Stimulated activated CD8-positive, alpha-beta memory T cell treated with anti-CD3 and anti-CD28 coated beads, Interleukin-12 subunit alpha, Interleukin-12 subunit beta, amount 100 ng/mL, for 4 hours (primary cell): ENCODE results near the gene ZBTB46.

Experiments used
- DNase-seq: peaks from one replicate; pipeline ENCODE4 v3.0.0-alpha.2; 2020; ENCODE audit warnings: low read depth

Gene ZBTB46

DNA sequence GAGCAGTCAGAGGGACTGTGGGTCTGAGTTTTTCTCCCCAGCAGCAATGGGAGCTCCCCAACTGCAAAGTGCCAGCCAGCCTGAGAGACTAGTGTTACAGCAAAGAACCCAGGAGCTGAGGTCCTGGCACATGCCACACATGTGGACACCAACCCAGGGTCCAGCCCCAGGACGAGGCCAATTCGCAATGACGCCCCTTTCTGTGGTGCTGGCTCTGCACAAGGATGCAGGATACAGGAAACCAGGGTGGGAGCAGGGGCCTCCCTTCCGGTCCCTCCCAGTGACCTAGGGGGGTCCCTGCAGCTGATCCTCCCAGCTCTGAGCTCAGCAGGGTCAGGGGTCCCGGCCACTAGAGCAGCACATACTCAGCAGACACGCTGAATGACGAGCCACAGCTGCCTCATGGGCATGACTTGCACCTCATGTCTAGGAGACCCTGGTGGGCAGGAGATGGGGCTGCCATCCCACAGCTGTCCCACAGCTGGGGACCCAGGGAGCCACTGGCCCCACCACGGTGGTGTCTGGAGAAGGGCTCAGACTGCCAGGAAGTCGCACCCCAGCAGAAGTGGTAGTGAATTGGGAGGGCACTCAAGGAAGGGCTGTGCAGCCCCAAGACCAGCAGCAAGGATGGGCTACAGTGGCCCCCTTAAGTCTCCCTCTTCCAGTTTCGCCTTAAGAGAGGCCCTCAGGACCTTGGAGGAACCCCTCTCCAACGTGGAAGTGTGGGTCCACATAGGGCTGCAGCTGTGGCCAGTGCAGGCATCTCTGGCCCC, 126.9 kb downstream of the ZBTB46 start:
- no peak for DNase-seq

DNA sequence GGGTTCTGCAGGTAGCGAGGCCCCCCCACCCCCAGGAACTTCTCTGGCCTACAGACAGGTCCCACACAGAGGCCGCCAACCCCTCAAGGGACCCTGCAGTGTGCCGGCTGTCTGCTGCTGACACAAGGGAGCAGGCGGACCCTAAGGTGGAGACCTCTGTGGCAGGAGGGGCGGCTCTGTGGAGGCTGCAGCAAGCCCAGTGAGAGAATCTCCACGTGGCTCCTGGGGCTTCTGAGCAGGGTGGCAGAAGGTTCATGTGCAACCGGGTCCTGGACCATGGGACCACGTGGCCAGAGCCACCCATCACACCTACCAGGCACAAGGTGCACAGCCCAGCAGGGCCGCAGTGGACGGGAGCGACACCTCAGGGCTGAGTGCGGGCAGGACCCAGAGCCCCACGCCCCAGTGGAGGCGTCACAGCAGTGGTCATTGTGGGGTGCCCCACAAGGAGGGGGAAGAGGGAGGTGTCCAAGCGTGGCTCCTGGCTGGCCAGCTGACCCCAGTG, 127.5 kb downstream of the ZBTB46 start:
- DNase-seq = no peak

DNA sequence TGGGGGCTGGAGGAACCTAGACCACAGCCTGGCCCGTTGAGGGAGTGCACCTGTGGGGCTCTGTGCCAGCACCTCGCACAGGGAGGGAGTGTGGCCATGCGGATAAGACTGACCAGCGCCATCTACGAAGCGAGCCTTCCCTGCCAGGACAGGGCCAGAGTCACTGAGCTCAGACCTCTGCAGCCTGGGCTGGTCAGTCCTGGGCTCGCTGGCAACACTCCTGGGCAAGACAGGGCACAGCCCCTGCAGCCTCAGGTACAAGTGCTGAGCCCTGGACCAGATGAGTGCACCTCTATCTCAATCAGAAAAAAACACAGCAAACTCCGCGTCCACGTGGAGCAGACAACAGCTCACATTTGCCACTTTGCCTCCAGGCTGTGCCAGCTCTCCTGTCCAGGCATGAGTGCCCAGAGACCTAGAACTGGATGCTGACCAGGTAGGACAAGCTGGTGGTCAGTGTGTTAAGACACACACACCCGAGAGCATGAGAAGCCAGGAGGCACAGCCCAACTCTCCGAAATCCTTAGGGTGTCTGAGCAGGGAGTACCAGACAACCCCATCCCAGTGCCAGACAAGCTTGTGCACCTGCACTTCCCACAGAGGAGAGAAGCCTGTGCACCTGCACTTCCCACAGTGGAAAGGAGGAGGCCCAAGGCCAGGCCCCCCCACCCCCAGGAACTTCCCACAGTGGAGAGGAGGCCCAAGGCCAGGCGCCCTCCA, 128.2 kb downstream of the ZBTB46 start:
- no peak for DNase-seq

DNA sequence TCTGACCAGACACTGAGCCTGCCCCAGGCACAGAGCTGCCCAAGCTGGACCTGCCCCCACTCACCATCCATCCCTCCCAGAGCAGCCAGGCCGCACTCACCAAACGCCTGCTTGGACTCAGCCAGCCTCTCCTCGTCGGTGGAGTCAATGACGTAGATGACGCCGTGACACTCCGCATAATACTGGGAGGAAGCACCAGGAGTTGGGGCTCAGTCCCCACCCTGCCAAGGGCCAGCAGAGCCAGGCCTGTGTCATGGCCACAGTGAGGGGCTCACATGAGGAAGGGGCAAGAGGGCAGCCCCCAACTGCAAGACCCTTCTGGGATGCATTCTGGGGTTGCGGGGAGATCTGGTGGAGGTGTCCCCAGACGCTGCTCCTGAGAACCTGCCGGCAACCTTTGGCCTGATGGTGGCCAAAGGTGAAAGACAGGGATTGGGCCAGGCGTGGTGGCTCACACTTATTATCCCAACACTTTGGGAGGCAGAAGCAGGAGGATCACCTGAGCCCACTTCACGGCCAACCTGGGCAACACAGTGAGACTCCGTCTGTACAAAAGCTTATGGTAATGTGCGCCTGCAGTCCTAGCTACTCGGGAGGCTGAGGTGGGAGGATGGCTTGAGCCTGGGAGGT, 128.9 kb downstream of the ZBTB46 start:
- no peak for DNase-seq

DNA sequence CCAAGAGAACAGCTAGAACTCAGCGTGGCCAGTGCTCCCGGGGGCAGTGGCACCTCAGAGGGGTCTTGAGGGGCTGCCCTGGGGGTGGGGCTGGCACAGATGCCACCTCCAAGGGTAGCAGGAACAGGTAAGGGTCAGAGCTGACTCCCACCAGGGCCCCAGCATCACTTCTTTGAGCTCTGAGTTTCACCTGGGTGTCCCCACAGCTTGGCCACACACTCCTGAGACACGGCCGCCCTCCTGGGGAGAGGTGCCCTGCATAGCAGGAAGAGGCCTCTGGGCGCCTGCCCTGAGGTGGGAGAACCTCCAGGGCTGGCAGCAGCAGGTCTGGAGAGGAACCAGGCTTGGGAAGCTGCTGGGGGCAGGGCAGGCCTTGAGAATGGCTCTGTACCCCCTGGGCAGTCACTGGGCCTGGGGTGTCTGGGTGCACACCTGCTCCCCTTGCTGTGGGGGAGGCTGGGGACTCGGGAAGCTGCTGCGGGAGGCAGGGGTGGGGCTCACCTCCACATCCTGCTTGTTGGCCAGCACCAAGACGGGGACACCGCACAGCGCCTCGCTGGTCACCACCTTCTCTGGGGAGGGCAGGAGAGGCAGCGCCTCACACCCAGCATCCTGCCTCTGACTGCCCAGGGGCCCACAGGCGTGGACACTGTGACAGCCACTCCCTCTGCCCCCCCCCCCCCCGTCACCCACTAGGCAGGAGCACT, 129.6 kb downstream of the ZBTB46 start:
- no peak for DNase-seq

DNA sequence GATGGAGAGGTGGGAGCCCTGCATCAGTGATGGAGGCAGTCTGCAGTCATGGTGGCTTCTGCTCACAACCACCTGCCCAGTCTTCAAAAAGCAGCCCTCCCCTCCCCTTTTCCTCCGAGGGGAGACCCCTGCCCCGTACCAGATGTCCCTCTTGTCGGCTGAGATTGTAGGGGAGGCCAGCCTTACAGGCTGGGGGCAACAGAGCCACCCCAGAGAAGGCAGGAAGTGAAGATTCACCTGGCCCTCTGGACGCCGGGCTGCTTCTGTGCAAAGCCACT, 130.1 kb downstream of the ZBTB46 start:
- DNase-seq = no peak

DNA sequence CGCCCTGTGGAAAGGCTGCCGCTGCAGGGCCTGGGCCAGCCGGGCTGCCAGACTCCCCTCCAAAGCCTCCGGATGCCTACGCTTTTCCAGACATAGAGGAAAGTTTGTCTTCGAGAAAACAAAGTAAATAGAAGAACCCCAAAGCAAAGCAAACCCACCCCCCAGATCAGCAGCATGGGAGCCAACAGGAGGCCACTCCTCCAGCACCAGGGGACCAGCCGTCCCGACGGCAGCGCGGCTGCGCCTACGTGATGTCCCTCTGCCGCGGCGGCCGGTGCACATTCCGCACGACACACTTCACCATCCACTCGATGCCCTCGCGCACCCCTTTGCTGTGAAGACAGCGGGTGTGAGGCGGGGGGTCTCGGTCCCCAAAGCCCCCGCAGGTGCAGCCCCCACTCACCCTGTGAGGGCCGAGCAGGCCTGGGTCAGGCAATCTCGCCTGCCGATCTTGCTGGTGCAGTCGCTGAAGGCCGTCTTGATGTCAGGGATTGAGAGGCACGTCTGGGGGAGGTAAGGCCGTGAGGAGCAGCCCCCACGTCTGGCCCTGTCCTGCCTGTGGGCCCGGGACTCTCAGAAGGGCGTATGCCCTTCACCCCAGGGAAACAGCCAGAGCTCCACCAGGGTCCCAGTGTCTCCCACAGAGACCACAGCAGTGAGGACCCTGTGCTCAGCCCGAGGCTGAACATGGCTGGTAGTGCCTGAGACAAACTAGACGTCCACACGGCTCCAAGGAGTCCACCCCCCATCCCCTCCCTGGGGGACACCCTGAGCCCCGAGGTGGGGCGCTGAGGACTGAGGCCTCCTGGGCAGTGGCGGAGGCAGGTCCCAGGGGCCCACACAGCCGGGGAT, 130.6 kb downstream of the ZBTB46 start:
- DNase-seq = no peak

DNA sequence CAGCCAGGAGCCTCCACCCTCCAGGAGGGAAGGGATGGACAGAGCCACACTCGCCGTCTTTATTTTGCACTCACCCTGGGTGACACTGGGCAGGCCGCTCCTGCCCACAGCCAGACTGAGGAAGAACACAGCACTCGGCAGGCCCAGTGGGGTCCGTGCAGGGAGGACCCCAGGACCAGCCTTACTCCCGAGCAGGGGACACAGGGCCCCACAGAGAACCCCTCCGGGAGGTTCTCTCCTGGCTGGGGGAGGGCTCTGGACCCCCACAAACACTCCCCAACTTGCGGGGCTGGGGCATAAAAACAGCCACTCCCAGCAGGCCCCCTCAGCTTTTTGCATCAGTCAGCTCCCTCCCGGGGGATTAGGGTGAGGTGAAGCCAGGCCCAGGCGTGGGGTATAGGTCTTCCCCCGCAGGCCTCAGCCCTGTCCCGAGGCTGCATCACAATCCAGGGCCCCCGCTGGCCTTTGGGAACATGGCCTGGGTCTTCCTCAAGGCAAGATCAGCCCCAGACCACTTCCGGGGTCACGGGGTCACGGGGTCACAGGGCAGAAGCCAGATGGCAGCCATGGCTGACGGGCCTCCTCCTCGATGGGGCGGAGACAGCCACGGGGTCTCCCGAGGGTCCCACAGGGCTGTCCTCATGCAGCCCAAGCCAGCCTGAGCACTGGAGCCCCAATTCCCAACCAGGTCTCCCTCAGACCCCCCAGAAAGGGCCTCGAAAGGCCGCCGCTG, 131.4 kb downstream of the ZBTB46 start:
- DNase-seq = no peak

DNA sequence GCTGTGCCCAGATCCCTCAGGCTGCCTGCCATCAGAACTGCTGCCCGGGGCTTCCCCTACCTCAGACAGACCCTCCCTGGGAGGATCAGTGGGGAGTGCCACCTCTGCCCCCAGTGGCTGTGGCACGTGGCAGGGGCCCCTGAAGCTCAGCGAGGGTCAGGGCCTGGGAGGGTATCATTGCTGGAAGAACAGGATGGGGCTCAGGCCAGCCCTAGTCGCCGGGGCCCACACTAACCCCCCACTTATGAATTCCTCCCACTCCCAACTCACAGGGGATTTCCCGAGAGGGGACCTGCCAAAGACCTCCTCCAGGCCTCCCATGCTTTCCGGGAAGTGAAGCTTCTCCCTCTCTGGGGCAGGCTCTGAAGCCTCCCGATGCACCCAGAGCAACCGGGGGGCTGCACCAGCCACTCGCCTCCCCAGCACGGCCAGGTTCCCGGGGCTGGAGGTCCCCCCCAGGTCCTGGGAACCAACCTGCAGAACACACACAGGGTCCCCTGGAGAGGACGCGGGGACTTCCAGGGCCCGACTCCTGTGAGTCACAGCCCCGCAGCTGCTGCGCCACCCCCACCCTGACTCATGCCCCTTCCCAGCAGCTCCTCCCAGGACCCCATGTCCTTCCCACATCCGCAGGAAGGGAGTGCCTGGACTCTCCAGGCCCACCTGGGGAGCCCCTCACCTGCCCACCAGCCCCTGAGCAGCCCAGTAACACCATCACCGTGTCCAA, 132.2 kb downstream of the ZBTB46 start:
- DNase-seq = no peak

DNA sequence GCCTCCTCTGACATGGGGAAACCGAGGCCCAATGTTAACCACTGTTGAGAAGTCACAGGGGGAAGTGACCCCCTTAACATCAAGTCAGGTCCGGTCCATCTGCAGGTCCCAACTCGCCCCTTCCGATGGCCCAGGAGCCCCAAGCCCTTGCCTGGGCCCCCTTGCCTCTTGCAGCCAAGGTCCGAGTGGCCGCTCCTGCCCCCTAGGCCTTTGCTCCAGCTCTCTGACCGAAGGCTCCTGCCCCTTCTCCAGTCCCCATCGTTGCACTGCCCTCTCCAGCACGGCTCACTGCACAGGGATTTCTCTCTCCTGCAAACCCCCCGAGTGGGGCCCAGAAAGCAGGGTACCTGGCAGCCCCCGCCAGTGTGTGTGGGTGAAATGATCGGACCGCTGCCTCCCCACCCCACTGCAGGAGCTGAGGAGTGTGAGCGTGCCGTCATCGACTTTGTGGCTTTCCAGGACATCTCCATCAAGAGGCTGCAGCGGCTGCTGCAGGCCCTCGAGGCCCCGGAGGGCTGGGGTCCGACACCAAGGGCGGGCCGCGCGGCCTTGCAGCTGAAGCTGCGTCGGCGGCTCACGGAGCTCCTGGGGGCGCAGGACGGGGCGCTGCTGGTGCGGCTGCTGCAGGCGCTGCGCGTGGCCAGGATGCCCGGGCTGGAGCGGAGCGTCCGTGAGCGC, 133.1 kb downstream of the ZBTB46 start:
- DNase-seq = no peak

DNA sequence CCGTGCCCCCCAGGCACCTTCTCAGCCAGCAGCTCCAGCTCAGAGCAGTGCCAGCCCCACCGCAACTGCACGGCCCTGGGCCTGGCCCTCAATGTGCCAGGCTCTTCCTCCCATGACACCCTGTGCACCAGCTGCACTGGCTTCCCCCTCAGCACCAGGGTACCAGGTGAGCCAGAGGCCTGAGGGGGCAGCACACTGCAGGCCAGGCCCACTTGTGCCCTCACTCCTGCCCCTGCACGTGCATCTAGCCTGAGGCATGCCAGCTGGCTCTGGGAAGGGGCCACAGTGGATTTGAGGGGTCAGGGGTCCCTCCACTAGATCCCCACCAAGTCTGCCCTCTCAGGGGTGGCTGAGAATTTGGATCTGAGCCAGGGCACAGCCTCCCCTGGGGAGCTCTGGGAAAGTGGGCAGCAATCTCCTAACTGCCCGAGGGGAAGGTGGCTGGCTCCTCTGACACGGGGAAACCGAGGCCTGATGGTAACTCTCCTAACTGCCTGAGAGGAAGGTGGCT, 133.7 kb downstream of the ZBTB46 start:
- DNase-seq = no peak

DNA sequence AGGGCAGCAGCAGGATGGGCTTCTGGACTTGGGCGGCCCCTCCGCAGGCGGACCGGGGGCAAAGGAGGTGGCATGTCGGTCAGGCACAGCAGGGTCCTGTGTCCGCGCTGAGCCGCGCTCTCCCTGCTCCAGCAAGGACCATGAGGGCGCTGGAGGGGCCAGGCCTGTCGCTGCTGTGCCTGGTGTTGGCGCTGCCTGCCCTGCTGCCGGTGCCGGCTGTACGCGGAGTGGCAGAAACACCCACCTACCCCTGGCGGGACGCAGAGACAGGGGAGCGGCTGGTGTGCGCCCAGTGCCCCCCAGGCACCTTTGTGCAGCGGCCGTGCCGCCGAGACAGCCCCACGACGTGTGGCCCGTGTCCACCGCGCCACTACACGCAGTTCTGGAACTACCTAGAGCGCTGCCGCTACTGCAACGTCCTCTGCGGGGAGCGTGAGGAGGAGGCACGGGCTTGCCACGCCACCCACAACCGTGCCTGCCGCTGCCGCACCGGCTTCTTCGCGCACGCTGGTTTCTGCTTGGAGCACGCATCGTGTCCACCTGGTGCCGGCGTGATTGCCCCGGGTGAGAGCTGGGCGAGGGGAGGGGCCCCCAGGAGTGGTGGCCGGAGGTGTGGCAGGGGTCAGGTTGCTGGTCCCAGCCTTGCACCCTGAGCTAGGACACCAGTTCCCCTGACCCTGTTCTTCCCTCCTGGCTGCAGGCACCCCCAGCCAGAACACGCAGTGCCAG, 134.3 kb downstream of the ZBTB46 start, which contains the start of gene TNFRSF6B:
TNFRSF6B (plus strand) TSS at position 25 of the 729 bp plus-strand sequence; CDS start at position 141, 116 bp downstream.
- no peak for DNase-seq

DNA sequence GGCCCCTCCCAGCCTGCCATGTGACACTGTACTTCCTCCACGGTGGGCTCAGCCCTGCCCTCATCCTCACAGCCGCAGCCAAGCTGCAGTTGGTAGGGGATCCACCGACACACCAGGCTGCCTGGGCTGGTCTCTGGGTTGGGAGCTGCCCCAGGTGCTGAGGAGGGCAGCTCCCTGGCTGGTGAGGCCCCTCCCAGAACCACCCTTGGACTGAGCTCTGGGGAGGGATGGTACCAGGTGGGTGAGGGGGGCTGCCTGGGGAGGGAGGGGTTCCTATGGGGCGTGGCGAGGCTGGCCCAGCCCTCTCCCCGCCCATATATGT, 134.8 kb downstream of the ZBTB46 start:
- DNase-seq = no peak

DNA sequence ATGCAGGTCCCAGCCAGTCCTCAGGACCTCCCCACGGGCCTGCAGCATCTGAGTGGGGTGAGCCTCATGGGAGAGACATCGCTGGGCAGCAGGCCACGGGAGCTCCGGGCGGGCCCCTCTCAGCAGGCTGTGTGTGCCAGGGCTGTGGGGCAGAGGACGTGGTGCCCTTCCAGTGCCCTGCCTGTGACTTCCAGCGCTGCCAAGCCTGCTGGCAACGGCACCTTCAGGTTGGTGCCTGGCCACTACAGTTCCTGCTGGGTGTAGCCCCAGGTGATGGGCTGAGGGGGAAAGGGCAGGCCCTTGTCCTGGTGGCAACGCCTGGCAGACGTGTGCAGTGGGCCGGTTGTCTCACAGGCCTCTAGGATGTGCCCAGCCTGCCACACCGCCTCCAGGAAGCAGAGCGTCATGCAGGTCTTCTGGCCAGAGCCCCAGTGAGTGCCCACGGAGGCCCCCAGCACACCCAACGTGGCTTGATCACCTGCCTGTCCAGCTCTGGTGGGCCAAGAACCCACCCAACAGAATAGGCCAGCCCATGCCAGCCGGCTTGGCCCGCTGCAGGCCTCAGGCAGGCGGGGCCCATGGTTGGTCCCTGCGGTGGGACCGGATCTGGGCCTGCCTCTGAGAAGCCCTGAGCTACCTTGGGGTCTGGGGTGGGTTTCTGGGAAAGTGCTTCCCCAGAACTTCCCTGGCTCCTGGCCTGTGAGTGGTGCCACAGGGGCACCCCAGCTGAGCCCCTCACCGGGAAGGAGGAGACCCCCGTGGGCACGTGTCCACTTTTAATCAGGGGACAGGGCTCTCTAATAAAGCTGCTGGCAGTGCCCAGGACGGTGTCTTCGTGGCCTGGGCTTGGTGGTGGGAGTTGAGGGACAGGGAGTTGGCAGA, 135.4 kb downstream of the ZBTB46 start:
- no peak for DNase-seq

DNA sequence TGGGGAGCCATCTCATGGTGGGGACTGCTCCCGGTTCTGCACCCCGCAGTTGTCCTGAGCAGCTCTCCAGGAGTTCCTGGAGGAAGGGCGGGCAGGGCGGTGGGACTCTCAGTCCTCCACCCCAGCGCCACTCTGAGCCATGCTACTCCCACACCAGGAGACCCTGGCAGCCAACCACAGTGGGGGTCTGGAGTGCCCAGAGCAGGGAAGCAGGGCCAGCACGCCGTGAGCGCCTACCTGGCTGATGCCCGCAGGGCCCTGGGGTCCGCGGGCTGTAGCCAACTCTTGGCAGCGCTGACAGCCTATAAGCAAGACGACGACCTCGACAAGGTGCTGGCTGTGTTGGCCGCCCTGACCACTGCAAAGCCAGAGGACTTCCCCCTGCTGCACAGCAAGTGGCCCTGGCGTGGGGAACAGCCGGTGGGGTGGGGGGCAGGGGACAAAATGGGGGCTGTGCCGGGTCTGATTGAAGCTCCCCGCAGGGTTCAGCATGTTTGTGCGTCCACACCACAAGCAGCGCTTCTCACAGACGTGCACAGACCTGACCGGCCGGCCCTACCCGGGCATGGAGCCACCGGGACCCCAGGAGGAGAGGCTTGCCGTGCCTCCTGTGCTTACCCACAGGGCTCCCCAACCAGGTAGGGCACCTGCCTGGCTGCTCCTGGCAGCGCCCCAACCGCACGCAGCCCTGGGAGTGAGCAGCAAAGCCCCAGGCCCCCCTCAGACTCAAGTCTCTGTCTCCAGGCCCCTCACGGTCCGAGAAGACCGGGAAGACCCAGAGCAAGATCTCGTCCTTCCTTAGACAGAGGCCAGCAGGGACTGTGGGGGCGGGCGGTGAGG, 136.3 kb downstream of the ZBTB46 start:
- no peak for DNase-seq

DNA sequence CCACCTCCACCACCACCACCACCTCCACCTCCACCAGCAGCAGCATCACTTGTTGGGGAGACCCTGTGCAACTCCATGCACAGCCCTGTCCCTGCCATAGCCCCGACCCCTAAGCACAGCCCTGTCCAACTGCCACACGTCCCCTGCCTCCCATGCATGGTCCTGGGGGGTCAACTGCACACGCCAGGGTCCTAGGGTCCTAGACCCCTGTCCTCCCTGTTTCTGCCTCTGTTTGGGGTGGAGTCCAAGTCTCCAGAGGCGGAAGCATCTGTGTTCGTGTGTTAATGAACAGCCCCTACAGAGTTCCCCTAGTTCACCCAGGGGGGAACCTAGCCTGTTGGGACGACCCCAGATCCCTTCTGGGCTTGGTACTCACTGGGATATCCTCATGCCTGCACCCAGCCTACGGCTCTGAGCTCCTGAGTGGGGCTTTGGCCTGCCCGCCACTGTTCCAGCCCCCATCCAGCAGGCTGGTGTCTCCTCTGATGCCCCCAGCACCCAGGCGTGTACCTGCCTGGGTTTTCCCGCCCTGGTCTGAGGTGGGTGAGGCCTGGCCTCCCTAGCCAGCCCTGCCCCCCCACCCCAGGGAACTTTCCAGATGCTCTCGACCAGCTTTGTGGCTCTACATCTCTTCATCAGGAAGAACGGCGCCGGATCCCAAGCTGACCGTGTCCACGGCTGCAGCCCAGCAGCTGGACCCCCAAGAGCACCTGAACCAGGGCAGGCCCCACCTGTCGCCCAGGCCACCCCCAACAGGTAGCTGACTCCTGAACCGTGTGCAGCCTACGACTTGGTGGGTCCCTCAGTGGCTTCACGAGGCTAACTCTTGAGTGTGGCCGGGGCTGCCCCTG, 137.1 kb downstream of the ZBTB46 start:
- no peak for DNase-seq
